HepG2 (cell line): Measurements from ENCODE around the gene WFDC5. TPM values are rescaled to one million over a fixed set of nuclear protein-coding genes. Genes with fewer than 3 reads are reported as not detected.

Experiments
- CSRNP2 ChIP-seq: sonication (generic); formaldehyde crosslinking; conservative IDR thresholded peaks from 2 replicates; pipeline ENCODE4 v1.8.0; 2022; ENCODE audit warnings: low read depth, missing genetic modification reagents
- FOXK2 ChIP-seq: fragments of 450-650 bp; IDR thresholded peaks from 2 replicates; pipeline ENCODE4 v1.6.1; 2016
- MLLT10 ChIP-seq: sonication (generic); formaldehyde crosslinking; IDR thresholded peaks from 2 replicates; pipeline ENCODE4 v1.4.0; 2020; ENCODE audit warnings: missing genetic modification reagents
- MZF1 ChIP-seq: sonication (generic); formaldehyde crosslinking; IDR thresholded peaks from 2 replicates; pipeline ENCODE4 v1.8.1; 2023; ENCODE audit warnings: mild to moderate bottlenecking, missing genetic modification reagents, borderline replicate concordance
- POLR2A ChIP-seq, 2 experiments: IDR thresholded peaks; 2 replicates each; pipeline ENCODE4 v1.6.1; 2011; ENCODE audit warnings: low read depth in 2 of 2, low read length in 2 of 2, mild to moderate bottlenecking in 1 of 2, moderate library complexity in 1 of 2; ENCODE audit not compliant: insufficient read depth in 1 of 2
- SMARCC2 ChIP-seq: fragments of 450-650 bp; IDR thresholded peaks from 2 replicates; pipeline ENCODE4 v1.6.1; 2017; ENCODE audit warnings: antibody characterized with exemption, mild to moderate bottlenecking
- SMC3 ChIP-seq: IDR thresholded peaks from 2 replicates; pipeline ENCODE4 v1.6.1; 2011; ENCODE audit warnings: low read length, improper control_type of control experiment
- U2AF2 ChIP-seq: fragments of 200-400 bp; formaldehyde crosslinking; IDR thresholded peaks from 2 replicates; pipeline ENCODE4 v1.6.1; 2017; ENCODE audit warnings: low read depth, mild to moderate bottlenecking, low read length
- ZC3H4 ChIP-seq: sonication (generic); formaldehyde crosslinking; IDR thresholded peaks from 2 replicates; pipeline ENCODE4 v1.4.0; 2020; ENCODE audit warnings: missing genetic modification reagents, borderline replicate concordance
- ZKSCAN8 ChIP-seq: IDR thresholded peaks from 2 replicates; pipeline ENCODE4 v1.6.1; 2016; ENCODE audit warnings: borderline replicate concordance, missing genetic modification reagents, missing compliant biosample characterization
- ZMYM3 ChIP-seq: sonication (generic); formaldehyde crosslinking; IDR thresholded peaks from 2 replicates; pipeline ENCODE4 v1.5.1; 2020; ENCODE audit warnings: mild to moderate bottlenecking, missing genetic modification reagents
- ZNF143 ChIP-seq: sonication (generic); formaldehyde crosslinking; IDR thresholded peaks from 2 replicates; pipeline ENCODE4 v1.4.0; 2020; ENCODE audit warnings: missing genetic modification reagents
- ZNF331 ChIP-seq: sonication (generic); formaldehyde crosslinking; IDR thresholded peaks from 2 replicates; pipeline ENCODE4 v1.4.0; 2020; ENCODE audit warnings: missing genetic modification reagents
- ZNF816 ChIP-seq: sonication (generic); formaldehyde crosslinking; IDR thresholded peaks from 2 replicates; pipeline ENCODE4 v1.8.0; 2022; ENCODE audit warnings: missing genetic modification reagents, mild to moderate bottlenecking, borderline replicate concordance
- polyA plus RNA-seq, 8 experiments: library from polyadenylated mRNA; depleted of rRNA in 3 of 8; stranded (reverse) in 7 of 8; unstranded in 1 of 8; fragments of >200 nt; fragmentation: Illumina TruSeq in 4 of 8; extraction: Trizol in 4 of 8; gene quantifications; 2 replicates each; pipeline versions ENCODE4 v1.2.1 to v1.2.3, GENCODE V29; 2011 to 2016; ENCODE audit warnings: low read depth in 4 of 8, missing spikeins in 1 of 8, mixed read lengths in 1 of 8; ENCODE audit not compliant: insufficient read depth in 1 of 8
- total RNA-seq, 5 experiments: library from RNA; depleted of rRNA; stranded (reverse); fragments of >200 nt; fragmentation: Illumina TruSeq; extraction: Trizol; gene quantifications; 2 replicates each; pipeline ENCODE4 v1.2.3, GENCODE V29; 2016; ENCODE audit warnings: low read depth in 1 of 5
- TF ChIP-seq, protein P1 (sequence below): sonication (generic); formaldehyde crosslinking; IDR thresholded peaks from 2 replicates; pipeline ENCODE4 v1.5.1; 2020; ENCODE audit warnings: mild to moderate bottlenecking, missing genetic modification reagents
- TF ChIP-seq, protein P2 (sequence below): sonication (generic); formaldehyde crosslinking; IDR thresholded peaks from 2 replicates; pipeline ENCODE4 v1.5.1; 2020; ENCODE audit warnings: mild to moderate bottlenecking, missing genetic modification reagents, moderate library complexity

WFDC5 gene
- total and polyA plus RNA-seq, 2 of the 13 experiments (the other 11 are each of a cell fraction or from before 2014, with no cell fraction given): not detected

GRCh38 chr20:45077559-45077958 lies 37.4 kb downstream of the WFDC5 start (continued):
- TF ChIP-seq, protein P1, sequence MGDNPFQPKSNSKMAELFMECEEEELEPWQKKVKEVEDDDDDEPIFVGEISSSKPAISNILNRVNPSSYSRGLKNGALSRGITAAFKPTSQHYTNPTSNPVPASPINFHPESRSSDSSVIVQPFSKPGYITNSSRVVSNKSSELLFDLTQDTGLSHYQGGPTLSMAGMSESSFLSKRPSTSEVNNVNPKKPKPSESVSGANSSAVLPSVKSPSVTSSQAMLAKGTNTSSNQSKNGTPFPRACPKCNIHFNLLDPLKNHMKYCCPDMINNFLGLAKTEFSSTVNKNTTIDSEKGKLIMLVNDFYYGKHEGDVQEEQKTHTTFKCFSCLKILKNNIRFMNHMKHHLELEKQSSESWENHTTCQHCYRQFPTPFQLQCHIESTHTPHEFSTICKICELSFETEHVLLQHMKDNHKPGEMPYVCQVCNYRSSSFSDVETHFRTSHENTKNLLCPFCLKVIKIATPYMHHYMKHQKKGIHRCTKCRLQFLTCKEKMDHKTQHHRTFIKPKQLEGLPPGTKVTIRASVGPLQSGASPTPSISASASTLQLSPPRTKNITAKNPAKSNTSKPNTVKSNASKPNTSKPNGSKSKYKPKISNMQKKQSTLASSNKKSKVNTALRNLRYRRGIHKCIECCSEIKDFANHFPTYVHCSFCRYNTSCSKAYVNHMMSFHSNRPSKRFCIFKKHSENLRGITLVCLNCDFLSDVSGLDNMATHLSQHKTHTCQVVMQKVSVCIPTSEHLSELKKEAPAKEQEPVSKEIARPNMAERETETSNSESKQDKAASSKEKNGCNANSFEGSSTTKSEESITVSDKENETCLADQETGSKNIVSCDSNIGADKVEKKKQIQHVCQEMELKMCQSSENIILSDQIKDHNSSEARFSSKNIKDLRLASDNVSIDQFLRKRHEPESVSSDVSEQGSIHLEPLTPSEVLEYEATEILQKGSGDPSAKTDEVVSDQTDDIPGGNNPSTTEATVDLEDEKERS: 0 out of 2 replicates have a peak, but pooled peaks have one; percentile 22
- TF ChIP-seq SMC3: no peak
- no peak for TF ChIP-seq MZF1
- no peak for TF ChIP-seq SMARCC2
- TF ChIP-seq MLLT10 (CRISPR knock-in tag): no peak
- TF ChIP-seq POLR2A (IDR thresholded peaks at IDR 0.05; ENCODE audit: insufficient read depth in 1 of 2, low read depth in 2 of 2, low read length in 2 of 2): no peak
- peak; percentile 94 for TF ChIP-seq ZMYM3 (CRISPR knock-in tag)
- TF ChIP-seq ZNF143 (CRISPR knock-in tag): no peak
- no peak for TF ChIP-seq FOXK2
- TF ChIP-seq, protein P2, sequence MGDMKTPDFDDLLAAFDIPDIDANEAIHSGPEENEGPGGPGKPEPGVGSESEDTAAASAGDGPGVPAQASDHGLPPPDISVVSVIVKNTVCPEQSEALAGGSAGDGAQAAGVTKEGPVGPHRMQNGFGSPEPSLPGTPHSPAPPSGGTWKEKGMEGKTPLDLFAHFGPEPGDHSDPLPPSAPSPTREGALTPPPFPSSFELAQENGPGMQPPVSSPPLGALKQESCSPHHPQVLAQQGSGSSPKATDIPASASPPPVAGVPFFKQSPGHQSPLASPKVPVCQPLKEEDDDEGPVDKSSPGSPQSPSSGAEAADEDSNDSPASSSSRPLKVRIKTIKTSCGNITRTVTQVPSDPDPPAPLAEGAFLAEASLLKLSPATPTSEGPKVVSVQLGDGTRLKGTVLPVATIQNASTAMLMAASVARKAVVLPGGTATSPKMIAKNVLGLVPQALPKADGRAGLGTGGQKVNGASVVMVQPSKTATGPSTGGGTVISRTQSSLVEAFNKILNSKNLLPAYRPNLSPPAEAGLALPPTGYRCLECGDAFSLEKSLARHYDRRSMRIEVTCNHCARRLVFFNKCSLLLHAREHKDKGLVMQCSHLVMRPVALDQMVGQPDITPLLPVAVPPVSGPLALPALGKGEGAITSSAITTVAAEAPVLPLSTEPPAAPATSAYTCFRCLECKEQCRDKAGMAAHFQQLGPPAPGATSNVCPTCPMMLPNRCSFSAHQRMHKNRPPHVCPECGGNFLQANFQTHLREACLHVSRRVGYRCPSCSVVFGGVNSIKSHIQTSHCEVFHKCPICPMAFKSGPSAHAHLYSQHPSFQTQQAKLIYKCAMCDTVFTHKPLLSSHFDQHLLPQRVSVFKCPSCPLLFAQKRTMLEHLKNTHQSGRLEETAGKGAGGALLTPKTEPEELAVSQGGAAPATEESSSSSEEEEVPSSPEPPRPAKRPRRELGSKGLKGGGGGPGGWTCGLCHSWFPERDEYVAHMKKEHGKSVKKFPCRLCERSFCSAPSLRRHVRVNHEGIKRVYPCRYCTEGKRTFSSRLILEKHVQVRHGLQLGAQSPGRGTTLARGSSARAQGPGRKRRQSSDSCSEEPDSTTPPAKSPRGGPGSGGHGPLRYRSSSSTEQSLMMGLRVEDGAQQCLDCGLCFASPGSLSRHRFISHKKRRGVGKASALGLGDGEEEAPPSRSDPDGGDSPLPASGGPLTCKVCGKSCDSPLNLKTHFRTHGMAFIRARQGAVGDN (CRISPR knock-in tag): no peak; the same call in 1 of the 2 replicates
- TF ChIP-seq CSRNP2: no peak
- 0 out of 2 replicates have a peak, but pooled peaks have one; percentile 19 for TF ChIP-seq ZKSCAN8
- no peak for TF ChIP-seq ZC3H4 (CRISPR knock-in tag)
- TF ChIP-seq ZNF816 (CRISPR knock-in tag): no peak
- no peak for TF ChIP-seq U2AF2
- TF ChIP-seq ZNF331 (CRISPR knock-in tag): peak; percentile 63; the same call in 1 of the 2 replicates
